Fibroblast of gingiva (primary cell): ENCODE measurements around the gene DLG1.
"Not testable (repeated sequence)": the region's sequence is repeated elsewhere in the genome, so short reads cannot be mapped to it uniquely, and the experiment has no call there.

ENCODE experiments used
- DNase-seq: peaks from one replicate; pipeline ENCODE4 v3.0.0-alpha.2; 2011; ENCODE audit warnings: low read depth

Gene DLG1

DNA sequence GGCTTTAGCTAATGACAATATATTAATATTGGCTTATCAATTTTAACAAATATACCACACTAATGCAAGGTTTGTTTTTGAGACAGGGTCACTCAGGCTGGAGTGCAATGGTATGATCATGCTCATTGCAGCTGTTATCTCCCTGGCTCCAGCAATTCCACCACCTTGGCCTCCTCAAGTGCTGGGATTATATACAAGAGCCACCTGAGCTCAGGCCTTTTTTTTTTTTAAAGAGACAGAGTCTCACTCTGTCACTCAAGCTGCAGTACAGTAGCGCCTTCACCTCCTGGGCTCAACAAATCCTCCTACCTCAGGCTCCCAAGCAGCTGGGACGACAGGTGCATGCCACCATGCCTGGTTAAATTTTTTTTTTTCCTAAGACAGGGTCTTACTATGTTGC, 11.7 kb downstream of the DLG1 start:
- no peak for DNase-seq

DNA sequence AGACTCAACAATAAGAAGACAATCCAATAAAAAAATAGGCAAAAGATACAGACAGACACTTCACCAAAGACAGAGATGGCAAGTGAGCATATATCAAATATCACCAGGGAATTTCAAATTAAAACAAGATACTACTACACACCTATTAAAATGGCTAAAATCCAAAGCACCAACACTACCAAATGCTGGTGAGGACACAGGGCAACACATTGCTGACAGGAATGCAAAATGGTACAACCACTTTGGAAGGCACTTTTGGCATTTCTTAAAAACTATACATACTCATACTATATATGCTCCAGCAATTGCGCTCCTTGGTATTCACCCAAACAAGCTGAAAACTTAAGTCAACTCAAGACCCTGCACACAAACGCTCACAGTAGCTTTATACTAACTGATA, 12.9 kb downstream of the DLG1 start:
- DNase-seq = no peak

DNA sequence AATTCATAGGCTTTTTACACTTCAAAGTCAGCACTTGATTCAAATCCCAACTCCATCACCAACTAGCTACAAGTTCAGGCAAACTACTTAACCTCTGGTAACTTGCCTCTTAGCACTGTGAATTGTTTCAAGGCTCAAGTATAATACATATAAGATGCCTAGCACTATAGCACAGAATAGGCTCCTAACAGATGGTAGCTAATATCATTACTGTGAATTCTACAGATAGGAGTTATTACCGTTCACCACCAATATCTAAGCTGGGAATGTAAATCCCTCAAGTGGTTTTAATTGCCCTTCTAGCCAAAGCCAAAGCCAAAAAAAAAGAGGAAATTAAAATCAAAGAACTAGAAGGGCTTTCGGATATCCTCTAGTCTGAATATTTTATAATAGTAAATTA, 15.4 kb downstream of the DLG1 start:
- DNase-seq = no peak

DNA sequence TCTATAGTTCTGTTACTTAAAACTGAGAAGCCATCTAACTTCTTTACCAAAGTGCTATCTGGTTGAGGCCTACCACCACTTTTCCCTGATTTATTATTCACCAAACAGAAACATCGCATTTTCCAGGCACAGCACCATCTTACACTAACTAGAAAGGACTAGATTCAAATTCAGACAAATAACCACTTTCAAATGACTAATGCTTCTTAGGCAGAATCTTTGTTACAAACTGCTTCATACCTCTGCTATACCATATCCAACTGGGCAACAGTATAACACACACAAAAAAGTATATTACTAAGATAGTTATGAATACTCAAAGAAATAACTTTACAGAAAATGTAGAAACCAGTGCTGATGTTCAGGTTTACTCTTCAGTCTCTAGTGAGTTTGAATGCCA, 16.6 kb downstream of the DLG1 start:
- DNase-seq = no peak

DNA sequence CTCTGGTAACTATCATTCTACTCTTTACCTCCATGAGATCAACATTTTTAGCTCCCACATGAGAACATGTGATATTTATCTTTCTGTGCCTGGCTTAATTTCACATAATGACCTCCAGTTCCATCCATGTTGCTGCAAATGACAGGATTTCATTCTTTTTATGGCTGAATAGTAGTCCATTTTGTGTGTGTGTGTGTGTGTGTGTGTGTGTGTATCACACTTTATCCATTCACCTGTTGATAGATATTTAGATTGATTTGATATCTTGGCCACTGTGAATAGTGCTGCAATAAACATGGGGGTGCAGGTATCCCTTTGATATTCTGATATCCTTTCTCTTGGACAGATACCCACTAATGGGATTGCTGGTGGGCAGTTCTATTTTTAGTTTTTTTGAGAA, 18.3 kb downstream of the DLG1 start:
- no peak for DNase-seq

DNA sequence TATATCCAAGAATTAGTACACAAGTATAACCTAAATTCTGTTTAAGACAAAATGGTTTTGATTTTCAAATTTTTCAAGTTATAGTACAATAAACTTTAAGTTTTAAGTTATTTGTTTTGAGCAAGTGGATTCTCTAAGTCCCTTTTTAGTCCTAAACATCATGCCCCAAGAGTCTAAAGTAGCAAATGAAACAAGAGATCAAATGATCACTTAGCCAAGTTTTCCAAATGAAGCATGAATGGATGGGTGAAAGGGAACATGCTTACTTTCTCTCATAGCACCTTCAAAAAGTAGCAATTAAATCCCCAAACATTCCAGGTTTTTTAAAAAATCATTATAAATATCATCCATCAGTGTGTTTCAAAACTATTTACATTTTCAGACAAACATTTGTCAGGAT, 19.5 kb downstream of the DLG1 start:
- DNase-seq = no peak

DNA sequence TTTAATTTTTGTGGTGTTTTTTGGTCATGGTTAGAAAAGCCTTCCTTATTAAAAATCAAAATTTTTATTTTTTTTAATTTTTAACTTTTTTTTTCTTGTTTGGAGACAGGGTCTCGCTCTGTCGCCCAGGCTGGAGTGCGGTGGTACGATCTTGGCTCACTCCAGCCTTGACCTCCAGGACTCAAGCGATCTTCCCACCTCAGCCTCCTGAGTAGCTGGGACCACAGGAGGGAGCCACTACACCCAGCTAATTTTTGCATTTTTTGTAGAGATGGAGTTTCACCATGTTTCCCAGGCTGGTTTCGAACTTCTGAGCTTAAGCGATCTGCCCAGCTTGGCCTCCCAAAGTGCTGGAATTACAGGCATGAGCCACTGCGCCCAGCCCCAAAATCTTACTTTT, 21.6 kb downstream of the DLG1 start:
- not testable (repeated sequence) for DNase-seq

DNA sequence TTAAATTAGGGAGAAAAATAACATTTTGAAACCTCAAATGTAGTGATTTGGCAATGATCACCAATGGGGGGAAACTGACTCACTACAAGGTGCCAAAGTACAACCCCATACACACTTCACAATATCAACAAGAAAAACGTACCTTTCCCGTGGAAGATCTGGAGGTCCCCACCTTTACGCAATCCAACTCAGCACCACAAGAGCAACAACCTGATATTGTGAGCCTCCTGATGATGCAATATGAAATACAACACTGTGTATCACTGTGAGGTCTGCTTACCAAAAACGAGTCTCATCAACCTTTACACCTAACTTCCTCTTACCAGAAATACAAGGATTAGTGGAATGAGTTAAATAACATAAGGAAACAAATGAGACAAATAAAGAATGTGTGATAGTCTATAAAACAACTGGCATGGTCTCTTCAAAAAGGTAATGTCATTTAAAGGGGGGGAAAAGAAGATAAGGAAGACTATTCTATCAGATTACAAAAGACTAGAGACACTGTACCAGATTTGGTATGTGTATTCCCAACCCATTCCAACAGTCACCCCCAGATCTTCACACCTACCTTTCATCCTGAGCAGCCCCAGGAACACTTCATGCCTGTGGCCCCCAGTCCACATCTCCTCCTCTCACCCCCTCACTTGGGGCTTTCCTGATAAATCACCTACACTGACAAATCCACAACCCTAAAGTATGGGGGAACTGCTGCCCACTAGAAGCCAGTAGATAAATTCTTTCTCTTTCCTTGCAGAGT, 27.7 kb downstream of the DLG1 start:
- no peak for DNase-seq

DNA sequence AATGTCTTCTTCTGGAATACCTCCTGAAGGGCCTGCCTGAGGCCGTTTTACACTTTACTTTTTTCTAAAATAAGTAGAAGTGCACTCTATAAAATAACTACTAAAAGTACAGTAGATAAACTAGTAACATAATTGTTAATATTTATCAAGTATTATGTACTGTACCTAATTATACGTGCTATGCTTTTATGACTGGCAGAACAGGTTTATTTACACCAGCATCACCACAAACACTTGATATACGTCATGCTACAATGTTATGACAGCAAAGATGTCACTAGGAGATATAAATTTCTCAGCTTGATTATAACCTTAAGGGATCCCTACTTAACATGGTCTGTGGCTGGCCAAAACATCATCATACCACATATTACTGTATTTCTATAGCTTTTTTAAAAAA, 29.4 kb downstream of the DLG1 start:
- DNase-seq = no peak

DNA sequence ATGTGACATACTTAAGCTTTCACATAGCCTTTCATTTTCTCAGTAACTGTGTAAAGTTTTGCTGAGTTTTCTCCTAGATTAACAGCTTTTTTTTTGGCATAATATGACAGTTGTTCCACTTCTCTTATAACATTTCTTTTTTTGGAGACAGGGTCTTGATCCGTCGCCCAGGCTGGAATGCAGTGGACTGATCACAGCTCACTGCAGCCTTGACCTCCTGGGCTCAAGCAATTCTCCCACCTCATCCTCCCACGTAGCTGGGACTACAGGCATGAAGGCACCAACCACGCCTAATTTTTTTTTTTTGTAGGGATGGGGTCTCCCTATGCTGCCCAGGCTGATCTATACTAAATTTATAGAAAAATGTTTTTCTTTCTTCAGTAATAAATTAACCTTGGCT, 30.1 kb downstream of the DLG1 start:
- no peak for DNase-seq

DNA sequence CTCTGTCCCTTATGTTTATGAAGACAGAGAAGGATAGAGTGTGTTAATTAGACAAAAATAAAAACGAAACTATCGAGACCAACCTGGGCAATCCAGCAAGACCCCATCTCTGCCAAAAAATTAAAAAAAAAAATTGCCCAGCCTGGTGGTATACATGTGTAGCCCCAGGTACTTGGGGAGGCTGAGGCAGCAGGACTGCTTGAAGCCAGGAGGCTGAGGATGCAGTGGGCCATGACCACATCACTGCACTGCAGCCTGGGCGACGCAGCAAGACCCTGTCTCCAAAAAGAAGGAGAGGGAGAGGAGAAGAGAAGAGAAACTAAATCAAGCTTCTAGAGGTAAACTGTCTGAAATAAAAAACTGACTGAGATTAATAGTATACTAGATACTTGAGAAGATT, 32.1 kb downstream of the DLG1 start:
- DNase-seq = no peak

DNA sequence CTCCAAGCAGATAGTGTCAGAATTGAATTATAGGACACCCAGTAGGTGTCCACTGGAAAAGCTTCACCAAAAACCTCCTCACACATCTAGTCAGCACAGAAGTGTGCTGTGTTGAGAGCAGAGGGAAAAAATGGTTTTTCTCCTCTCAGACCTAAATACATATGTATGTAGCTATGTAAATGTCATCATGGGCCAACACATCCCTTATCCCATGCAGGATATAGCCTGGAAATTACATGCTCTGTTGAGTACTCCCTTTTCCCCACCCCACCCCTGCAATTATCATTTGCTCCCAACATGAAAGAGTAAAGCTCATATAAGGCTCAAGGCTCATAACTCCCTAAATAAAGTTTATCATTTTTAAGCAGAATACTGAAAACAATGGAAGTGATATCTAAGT, 35.7 kb downstream of the DLG1 start:
- no peak for DNase-seq

DNA sequence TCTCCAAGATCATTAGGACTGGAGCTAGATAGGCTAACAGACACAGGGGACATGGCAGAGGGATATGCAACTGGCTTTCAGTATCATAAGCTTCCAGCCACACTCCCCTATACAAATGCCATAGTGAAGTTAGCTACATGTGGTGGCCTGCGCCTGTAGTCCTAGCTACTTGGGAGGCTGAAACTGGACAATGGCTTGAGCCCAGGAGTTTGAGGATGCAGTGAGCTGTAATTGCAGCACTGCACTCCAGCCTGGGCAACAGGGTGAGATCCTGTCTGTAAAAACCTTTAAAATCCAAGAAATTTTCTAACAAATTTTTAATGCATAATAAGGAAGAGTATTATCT, 37.3 kb downstream of the DLG1 start:
- no peak for DNase-seq

DNA sequence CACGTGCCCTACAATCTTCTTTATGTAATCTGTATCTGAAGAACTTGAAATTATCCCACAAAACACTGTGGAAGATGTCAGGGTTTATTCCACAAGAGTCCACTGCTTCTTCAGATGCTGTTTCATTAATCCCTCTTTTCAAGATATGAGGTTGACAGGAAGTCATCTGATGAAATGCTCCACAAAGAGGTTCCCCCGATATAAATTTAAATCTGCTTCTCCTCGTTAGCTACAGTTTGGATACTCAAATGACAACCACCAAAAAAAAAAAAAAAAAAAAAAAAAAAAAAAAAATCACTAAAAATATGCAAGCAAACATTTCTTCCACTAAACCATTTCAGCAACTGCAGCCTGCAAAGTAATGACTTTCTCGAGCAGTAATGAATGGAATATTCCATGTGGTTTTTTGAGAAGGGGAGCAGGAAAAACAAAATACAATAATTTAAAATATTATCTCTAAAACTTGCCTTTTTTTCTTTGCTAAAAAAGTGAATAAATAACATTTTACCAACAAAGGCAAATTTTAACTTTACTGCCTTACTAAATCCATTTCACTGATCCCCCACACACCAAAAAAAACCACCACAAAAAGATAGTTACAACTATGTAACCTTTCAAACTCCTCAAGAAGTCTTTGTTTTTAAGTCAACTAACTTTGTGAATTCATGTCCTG, 37.8 kb downstream of the DLG1 start:
- no peak for DNase-seq

DNA sequence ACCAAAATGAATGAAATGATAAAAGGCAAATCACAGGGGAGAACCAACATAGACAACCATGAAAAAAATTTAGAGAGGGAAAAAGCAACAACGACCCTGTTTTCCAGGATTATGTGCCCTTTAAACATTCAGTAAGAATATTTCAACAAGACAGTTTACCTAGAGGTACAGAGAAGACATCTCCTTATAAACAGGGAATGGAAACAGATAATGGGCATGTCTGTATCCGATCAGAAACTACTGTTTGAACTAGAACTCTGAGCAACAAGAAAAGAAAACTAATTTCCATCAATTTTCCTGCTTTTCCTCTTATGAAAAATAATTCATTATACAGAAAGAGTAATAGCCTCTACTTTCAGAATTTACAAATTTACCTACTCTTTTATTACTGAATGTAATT, 39.3 kb downstream of the DLG1 start:
- DNase-seq = no peak

DNA sequence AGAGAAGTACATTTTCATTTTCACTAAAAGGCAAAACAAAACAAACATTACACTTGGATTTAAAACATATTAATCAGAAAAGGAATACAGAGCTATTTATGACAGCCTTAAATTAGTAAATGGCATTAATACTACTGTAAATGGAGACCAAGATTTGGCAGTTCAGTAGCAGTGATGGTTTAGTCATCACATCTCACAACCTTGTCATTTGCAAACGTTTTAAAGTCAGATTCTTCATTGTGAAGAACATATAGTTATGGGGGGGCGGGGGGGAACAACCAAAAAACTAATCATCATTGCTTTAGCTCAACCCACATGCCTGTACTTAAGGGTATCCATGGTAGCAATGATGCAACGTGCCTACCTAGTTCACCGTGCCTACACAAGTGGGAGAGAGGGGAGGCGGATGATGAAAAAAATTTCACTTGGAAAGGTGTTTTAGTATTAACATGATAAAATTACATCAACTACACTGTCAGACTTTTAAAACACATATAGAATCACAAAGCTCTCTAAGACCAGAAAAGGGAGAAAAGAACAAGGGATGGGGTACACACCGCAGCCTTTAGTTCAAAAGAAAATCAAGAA, 40.1 kb downstream of the DLG1 start:
- no peak for DNase-seq

DNA sequence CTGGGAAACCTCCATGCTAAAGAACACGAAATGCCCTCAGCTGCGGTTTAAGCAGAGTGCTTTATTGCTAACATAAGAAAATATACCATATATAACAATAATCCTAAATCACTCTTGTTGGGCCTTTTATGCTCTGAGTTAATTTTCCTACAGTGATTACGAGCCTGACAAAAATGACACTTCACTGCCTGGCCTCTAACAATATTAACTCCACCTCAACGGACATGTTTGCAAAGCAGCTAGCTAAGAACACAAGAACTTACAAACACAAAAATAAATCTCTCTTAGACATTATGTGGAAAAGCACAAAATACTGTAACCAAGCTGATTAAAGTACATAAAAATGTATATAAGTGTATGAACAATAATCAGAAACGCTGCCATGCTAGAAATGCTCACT, 40.7 kb downstream of the DLG1 start:
- DNase-seq = no peak

DNA sequence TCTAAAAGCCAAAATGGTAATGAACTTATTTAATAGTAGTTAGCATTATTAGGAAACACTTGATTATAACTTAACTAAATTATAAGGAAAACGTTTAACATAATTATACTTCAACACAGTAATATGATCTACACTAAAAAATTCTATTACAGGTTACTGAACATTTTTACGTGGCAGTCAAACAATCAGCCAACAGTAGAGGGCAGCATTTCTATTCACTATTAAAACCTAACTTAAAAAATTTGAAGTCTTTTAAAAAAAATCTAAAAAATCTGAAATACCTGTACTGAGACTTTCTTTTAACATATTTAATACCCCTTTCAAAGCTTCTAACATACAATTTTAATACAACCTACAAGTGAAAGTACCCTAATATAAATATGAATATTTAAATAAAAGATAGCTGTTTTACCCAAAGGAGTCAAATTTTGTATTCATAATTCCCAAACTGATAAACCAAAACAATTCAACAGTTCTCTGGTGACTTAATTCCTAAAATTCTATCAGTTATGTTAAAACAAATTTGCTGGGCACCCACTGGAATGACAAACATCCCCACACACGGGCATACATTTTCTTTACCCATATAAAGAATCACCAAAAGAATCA, 41.5 kb downstream of the DLG1 start:
- DNase-seq = peak; percentile 26

DNA sequence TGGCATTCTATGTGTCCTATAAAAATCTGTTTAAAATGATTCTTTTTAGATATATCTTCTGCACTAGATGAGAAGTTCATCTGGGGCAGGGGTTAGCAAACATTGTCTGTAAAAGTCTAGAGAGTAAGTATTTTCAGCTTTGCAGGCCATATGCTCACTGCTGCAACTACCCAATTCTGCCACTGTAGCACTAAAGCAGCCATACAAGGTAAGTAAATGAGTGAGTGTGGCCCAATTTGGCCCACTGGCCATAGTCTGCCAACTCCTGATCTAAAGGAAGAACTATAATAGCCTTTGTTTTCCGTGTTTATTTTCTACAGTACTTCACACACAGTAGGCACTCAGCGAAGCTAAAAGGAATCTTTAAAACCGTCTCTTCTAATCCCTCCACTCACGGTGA, 42.3 kb downstream of the DLG1 start:
- DNase-seq = no peak

DNA sequence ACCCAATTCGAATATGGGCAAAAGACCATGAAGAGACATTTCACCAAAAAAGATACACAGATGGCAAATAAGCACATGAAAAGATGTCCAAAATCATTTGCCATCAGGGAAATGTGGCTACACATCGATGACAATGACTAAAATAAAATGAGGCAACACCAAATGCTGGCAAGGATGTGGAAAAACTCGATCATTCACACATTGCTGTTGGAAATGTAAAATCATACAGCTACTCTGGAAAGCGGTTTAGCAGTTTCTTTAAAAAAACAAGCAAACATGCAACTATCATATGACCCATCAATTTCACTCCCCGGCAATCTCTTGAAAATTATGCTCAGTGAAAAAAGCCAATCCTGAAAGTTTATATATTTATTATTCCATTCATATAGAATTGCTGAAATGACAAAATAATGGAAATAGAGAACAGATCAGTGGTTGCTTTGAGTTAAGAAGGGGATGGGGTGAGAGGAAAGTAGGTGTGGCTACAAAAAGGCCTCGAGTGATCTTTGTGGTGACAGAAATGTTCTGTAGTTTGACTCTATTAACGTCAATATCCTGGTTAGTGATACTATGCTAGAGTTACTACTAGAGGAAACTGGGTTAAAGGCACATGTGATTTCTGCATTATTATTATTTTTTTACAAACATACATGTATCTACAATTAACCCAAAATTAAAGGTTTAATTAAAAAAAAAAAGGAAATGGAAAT, 45.0 kb downstream of the DLG1 start:
- DNase-seq = peak; percentile 5

DNA sequence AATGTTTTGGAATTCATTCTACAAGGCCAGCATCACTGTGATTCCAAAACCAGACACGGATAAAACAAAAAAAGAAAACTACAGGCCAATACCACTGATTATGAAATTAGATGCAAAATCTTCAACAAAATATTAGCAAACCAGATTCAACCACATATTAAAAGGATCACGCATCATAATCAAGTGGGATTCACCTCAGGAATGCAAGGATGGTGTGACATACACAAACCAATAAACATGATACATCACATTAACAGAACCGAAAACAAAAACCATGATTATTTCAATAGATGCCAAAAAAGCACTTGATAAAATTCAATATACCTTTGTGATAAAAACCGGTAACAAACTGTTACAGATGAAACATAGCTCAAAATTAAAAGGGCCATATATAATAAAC, 48.9 kb downstream of the DLG1 start:
- no peak for DNase-seq

DNA sequence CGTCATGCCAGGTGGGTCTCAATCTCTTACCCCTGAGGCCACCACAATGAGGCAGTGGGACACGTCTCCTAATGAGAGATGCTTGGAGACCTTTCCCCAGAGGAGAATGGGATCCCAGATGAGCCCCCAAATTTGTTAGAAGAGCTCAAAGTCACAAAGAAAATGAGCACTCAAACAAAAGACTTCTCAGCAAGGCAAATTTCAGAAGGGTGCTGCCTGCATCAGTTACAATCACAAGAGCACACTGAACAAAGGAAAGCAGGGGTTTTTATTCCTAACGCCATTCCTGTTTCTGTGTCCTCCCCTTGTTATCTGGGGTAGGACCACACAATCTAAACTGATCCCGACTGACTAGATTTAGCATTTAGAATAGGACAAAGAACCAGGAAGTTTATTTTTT, 50.1 kb downstream of the DLG1 start:
- DNase-seq = no peak

DNA sequence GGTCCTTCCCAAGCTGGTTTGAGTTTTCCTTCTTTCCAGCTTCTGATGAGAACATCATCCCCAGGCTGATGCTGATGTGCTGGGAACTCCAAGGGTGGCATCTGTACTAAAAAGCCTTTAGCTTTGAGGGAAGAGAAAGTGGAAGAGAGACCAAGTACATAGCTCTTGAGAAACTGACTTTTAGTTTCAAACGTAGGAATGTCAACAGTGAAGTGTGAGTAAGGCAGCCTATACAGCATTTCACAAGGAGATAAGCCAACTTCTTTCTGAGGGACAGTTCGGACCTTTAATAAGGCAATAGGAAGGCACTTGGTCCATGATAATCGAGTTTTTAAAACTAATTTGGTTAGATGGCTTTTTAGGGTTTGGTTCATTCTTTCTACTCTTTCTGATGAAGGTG, 53.7 kb downstream of the DLG1 start:
- DNase-seq = no peak
